Pancreas (tissue), 10 donors: ENCODE measurements around the gene IER5L. TPM values are rescaled to one million over a fixed set of nuclear protein-coding genes. Genes with fewer than 3 reads are reported as not detected.

Source experiments
- ATAC-seq, 4 donors: fragments of 200-7000 bp; cut with Tn5 transposase; one replicate each; pipeline versions ENCODE4 v1.8.0 to v1.9.1; 2020; ENCODE audit warnings: mild to moderate bottlenecking in 4 of 4, moderate library complexity in 4 of 4
- DNase-seq, 6 donors: peaks; one replicate each; pipeline ENCODE4 v3.0.0-alpha.2; 2020
- FAIRE-seq: peaks from 2 replicates; lab custom pipeline; 2012; peaks lifted over from hg19 to GRCh38; lab: Jason Lieb, UNC
- H3K27ac ChIP-seq, 4 donors: fragments of 200-600 bp; sonication (generic); 1 replicate in 3 of 4; 2 replicates in 1 of 4; pipeline versions ENCODE4 v1.5.0 to v1.8.0; 2020
- H3K27me3 ChIP-seq, 4 donors: fragments of 200-600 bp; one replicate each; pipeline ENCODE4 v1.8.0; 2021
- H3K36me3 ChIP-seq, 3 donors: fragments of 200-600 bp; sonication (generic) in 1 of 3; one replicate each; pipeline versions ENCODE4 v1.5.0 to v1.8.0; 2020 to 2021
- H3K4me1 ChIP-seq, 3 donors: fragments of 200-600 bp; one replicate each; pipeline ENCODE4 v1.8.0; 2021
- H3K4me3 ChIP-seq, 4 donors: fragments of 200-600 bp; sonication (generic) in 2 of 4; one replicate each; pipeline versions ENCODE4 v1.5.0 to v1.8.0; 2020 to 2021
- H3K9me3 ChIP-seq, 4 donors: fragments of 200-600 bp; one replicate each; pipeline ENCODE4 v1.8.0; 2021
- WGBS, 2 donors: extraction: QIAGEN DNeasy Blood & Tissue Kit; methylation state at CpG; one replicate each; pipeline ENCODE4 v1.1.7; 2013; 5-methylcytosine and 5-hydroxymethylcytosine counted together
- intact Hi-C, 3 donors: fragments of 100-400 bp; cut with DNase I; formaldehyde crosslinking; loops; one replicate each; pipeline versions ENCODE4 v1.11.1 to v1.14.2; 2022
- polyA plus RNA-seq, 2 donors: library from polyadenylated mRNA; stranded (reverse); fragments of 200-250 nt; gene quantifications; one replicate each; pipeline ENCODE4 v1.2.3, GENCODE V29; 2013
- total RNA-seq, 6 donors: library from RNA; stranded (reverse); fragmentation: NEBNext Ultra II Directional in 4 of 6; extraction: Animal tissue kit (Norgen Biotek cat#: 25700) in 4 of 6; gene quantifications; one replicate each; pipeline versions ENCODE4 v1.2.1 to v1.2.4, GENCODE V29; 2021 to 2023
- TF ChIP-seq, protein P1 (sequence below), 4 donors: fragments of 200-600 bp; sonication (generic) in 3 of 4; IDR thresholded peaks; one replicate each; pipeline versions ENCODE4 v1.5.0 to v1.8.0; 2021; ENCODE audit warnings: antibody characterized with exemption in 4 of 4
- donor health status: healthy with polysubstance abuse.
- donor health status: DM: no; HTN: no; CAD: no; lungs with moderate emphysema.
- donor health status: DM: no; HTN: no; CAD: no.
- donor health status: control.
- donor health status: control.
- donor health status: Bipolar disorder and iron deficiency.
- donor health status: DM: yes; HTN: yes; CAD: no.
- donor health status: DM: no; HTN: no; CAD: no.
- donor health status: DM: no; HTN: no; CAD: no.
- donor health status: DM: yes; HTN: yes; CAD: no.

Gene IER5L
- total and polyA plus RNA-seq, 8 donors, result 1.8 to 14.3 (median 6.4) TPM

- TF ChIP-seq, protein P1, sequence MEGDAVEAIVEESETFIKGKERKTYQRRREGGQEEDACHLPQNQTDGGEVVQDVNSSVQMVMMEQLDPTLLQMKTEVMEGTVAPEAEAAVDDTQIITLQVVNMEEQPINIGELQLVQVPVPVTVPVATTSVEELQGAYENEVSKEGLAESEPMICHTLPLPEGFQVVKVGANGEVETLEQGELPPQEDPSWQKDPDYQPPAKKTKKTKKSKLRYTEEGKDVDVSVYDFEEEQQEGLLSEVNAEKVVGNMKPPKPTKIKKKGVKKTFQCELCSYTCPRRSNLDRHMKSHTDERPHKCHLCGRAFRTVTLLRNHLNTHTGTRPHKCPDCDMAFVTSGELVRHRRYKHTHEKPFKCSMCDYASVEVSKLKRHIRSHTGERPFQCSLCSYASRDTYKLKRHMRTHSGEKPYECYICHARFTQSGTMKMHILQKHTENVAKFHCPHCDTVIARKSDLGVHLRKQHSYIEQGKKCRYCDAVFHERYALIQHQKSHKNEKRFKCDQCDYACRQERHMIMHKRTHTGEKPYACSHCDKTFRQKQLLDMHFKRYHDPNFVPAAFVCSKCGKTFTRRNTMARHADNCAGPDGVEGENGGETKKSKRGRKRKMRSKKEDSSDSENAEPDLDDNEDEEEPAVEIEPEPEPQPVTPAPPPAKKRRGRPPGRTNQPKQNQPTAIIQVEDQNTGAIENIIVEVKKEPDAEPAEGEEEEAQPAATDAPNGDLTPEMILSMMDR (IDR thresholded peaks at IDR 0.05), result no peak
- Histone ChIP-seq H3K4me1 (peaks cover 0 to 11% (median 7%) of the 10 kb centered on the region in 3 donors), H3K9me3 (no peaks in the 10 kb centered on the region), H3K36me3 (no peaks in the 10 kb centered on the region), H3K4me3 (peak overlapping the region in 3 of 4 donors; percentile 10 to 83 (median 66)), H3K27ac (peak overlapping the region; percentile 91 to 99 (median 94)), H3K27me3 (no peaks in the 10 kb centered on the region)
- DNase-seq, result no peak
- no peak for ATAC-seq
- no peak for FAIRE-seq
- WGBS, 2 donors, result 1 to 2% methylated on average over 10 of the region's 10 CpGs
- intact Hi-C loops, result loop anchor here in 2 of 3 donors (10.0 kb wide), 4 partner anchors 149 to 439 kb away; no protein-coding TSS in a partner anchor
Observed at GRCh38 chr9:129175515-129175824, 2.6 kb downstream of the IER5L start.

GRCh38 chr9:129174724-129175514 is 3.1 kb downstream of the IER5L start:
- no peak for FAIRE-seq
- WGBS, 2 donors, result 3 to 6% methylated on average over 48 to 52 of the region's 53 CpGs
- TF ChIP-seq, protein P1 (IDR thresholded peaks at IDR 0.05), result no peak
- Histone ChIP-seq H3K27me3 (no peaks in the 10 kb centered on the region), H3K4me1 (peaks cover 0 to 11% (median 7%) of the 10 kb centered on the region in 3 donors), H3K4me3 (peak overlapping the region; percentile 36 to 83 (median 63)), H3K9me3 (no peaks in the 10 kb centered on the region), H3K36me3 (no peaks in the 10 kb centered on the region), H3K27ac (peak overlapping the region; percentile 91 to 99 (median 94))
- ATAC-seq, result peak; percentile 48 to 61 (median 56)
- peak; percentile 77 to 88 (median 86) for DNase-seq
- intact Hi-C loops, result loop anchor here in 2 of 3 donors (5.0 to 10.0 kb wide), 5 partner anchors 43 to 440 kb away; no protein-coding TSS in a partner anchor

DNA sequence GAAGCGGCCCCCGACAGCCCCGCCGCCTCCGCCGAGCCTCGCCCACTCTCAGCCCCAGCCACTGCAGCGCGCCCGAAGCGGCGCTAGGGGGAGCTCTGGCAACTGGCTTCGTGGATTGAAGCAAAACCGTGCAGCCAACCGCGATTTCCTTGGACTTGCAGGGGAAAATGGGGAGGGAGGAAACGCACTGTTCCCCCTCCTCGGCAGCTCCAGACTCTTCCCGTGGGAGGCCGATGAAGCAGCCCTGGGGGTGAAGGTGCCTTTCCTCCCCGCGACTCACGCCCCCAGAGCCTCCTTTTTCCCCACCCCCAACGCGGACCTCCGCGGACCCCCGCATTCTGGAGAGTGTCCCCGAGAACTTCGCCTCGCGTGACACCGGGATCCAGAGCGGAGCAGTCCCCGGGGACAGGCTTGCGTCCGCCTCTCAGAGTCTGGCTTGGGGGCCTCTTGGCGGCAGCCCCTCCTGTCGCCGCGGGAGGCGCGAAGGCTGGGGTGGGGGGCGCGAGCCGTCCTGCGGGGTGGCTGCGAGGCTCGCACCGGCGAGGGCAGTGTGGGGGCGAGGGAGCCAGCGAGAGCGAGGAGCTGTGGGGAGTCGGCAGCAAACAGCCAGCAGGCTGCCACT is 3.8 kb downstream of the IER5L start:
- FAIRE-seq, result no peak
- TF ChIP-seq, protein P1 (IDR thresholded peaks at IDR 0.05), result peak; percentile 91 to 97 (median 96)
- ATAC-seq, result peak; percentile 55 to 71 (median 60)
- peaks cover 0 to 11% (median 7%) of the 10 kb centered on the region in 3 donors for H3K4me1 ChIP-seq
- peak overlapping the region; percentile 36 to 83 (median 63) for H3K4me3 ChIP-seq
- WGBS, 2 donors, result 0% methylated on average over 45 to 55 of the region's 55 CpGs
- intact Hi-C loops, result loop anchor here in 2 of 3 donors (5.0 to 10.0 kb wide), 5 partner anchors 42 to 441 kb away; no protein-coding TSS in a partner anchor
- H3K9me3 ChIP-seq, result no peaks in the 10 kb centered on the region
- H3K27me3 ChIP-seq, result no peaks in the 10 kb centered on the region
- peak overlapping the region; percentile 91 to 99 (median 94) for H3K27ac ChIP-seq
- DNase-seq, result peak; percentile 83 to 98 (median 91)
- H3K36me3 ChIP-seq, result no peaks in the 10 kb centered on the region

- FAIRE-seq (no peak), ATAC-seq (no peak), DNase-seq (no peak)
- WGBS, 2 donors, result 22 to 23% methylated on average over 29 of the region's 29 CpGs
- H3K36me3 ChIP-seq, result no peaks in the 10 kb centered on the region
- intact Hi-C loops, result loop anchor here in 2 of 3 donors (5.0 to 10.0 kb wide), 5 partner anchors 41 to 441 kb away; no protein-coding TSS in a partner anchor
- TF ChIP-seq, protein P1 (IDR thresholded peaks at IDR 0.05), result no peak
- peak overlapping the region in 3 of 4 donors; percentile 93 to 99 (median 96) for H3K27ac ChIP-seq
- H3K4me1 ChIP-seq, result peaks cover 0 to 11% (median 7%) of the 10 kb centered on the region in 3 donors
- H3K9me3 ChIP-seq, result no peaks in the 10 kb centered on the region
- peak overlapping the region in 3 of 4 donors; percentile 36 to 83 (median 66) for H3K4me3 ChIP-seq
- no peaks in the 10 kb centered on the region for H3K27me3 ChIP-seq
Observed at GRCh38 chr9:129173296-129174101, 4.6 kb downstream of the IER5L start.
